MCF 10A (cell line): Measurements from ENCODE around the gene FBXW7. TPM values are rescaled to one million over a fixed set of nuclear protein-coding genes. Genes with fewer than 3 reads are reported as not detected.

Experiments
- BruUV-seq: library from RNA; stranded (reverse); fragments of 400-500 nt; replicated peaks from 2 replicates; lab custom pipeline; 2021; lab: Mats Ljungman, UMichigan
- CTCF ChIA-PET: fragments of 300-600 bp; sonication (Branson Sonifier 250); formaldehyde crosslinking; extraction: SDS; loops from one replicate; lab custom pipeline; 2021; ENCODE audit warnings: antibody characterized with exemption, inconsistent platforms; lab: Yijun Ruan, JAX
- POLR2A ChIA-PET: fragments of 300-600, 350-650 bp; sonication (Branson Sonifier 250); formaldehyde crosslinking; extraction: SDS; loops from one replicate; lab custom pipeline; 2020; ENCODE audit warnings: antibody characterized with exemption, inconsistent platforms; lab: Yijun Ruan, JAX
- DNase-seq: peaks from one replicate; pipeline ENCODE4 v3.0.0-alpha.2; 2018; ENCODE audit not compliant: unreplicated experiment
- H3K27ac Mint-ChIP-seq: one replicate; pipeline ENCODE4 v1.8.0; 2022; ENCODE audit warnings: mild to moderate bottlenecking, low read depth, mixed read lengths; ENCODE audit not compliant: unreplicated experiment
- H3K27me3 Mint-ChIP-seq: one replicate; pipeline ENCODE4 v1.8.0; 2022; ENCODE audit warnings: mixed read lengths; ENCODE audit not compliant: insufficient read depth, unreplicated experiment
- H3K36me3 Mint-ChIP-seq: one replicate; pipeline ENCODE4 v1.8.0; 2022; ENCODE audit warnings: mild to moderate bottlenecking, moderate library complexity, mixed read lengths; ENCODE audit not compliant: insufficient read depth, unreplicated experiment
- H3K4me1 Mint-ChIP-seq: one replicate; pipeline ENCODE4 v1.8.0; 2022; ENCODE audit warnings: mixed read lengths; ENCODE audit not compliant: insufficient read depth, unreplicated experiment
- H3K4me3 Mint-ChIP-seq: one replicate; pipeline ENCODE4 v1.8.0; 2022; ENCODE audit warnings: mild to moderate bottlenecking, moderate library complexity, mixed read lengths; ENCODE audit not compliant: unreplicated experiment
- H3K9me3 Mint-ChIP-seq: one replicate; pipeline ENCODE4 v1.8.0; 2022; ENCODE audit warnings: mixed read lengths; ENCODE audit not compliant: unreplicated experiment
- intact Hi-C: fragments of 100-400 bp; cut with micrococcal nuclease; formaldehyde crosslinking; loops from 2 replicates; pipeline ENCODE4 v1.14.1; 2022
- total RNA-seq: library from RNA; stranded (reverse); gene quantifications from 2 replicates; pipeline ENCODE4 v1.2.3, GENCODE V29; 2022
- TF ChIP-seq, protein P1 (sequence below): fragments of 200-600 bp; IDR thresholded peaks from one replicate; pipeline ENCODE4 v1.8.0; 2022; ENCODE audit warnings: antibody characterized with exemption, mild to moderate bottlenecking; ENCODE audit not compliant: unreplicated experiment

Gene FBXW7
- total RNA-seq, 1 experiment from 2014 or later, result 40.2 TPM

GRCh38 chr4:152374606-152375285, 161.1 kb downstream of the FBXW7 start:
- H3K36me3 Mint-ChIP-seq, result no peaks in the 10 kb centered on the region
- CTCF ChIA-PET, result interaction anchor here (0.5 to 1.5 kb wide), 4 partner anchors 11 to 1026 kb away, joined by 3 to 4 read pairs (median 3); no protein-coding TSS in a partner anchor

GRCh38 chr4:152374153-152374552, 161.7 kb downstream of the FBXW7 start:
- TF ChIP-seq, protein P1, sequence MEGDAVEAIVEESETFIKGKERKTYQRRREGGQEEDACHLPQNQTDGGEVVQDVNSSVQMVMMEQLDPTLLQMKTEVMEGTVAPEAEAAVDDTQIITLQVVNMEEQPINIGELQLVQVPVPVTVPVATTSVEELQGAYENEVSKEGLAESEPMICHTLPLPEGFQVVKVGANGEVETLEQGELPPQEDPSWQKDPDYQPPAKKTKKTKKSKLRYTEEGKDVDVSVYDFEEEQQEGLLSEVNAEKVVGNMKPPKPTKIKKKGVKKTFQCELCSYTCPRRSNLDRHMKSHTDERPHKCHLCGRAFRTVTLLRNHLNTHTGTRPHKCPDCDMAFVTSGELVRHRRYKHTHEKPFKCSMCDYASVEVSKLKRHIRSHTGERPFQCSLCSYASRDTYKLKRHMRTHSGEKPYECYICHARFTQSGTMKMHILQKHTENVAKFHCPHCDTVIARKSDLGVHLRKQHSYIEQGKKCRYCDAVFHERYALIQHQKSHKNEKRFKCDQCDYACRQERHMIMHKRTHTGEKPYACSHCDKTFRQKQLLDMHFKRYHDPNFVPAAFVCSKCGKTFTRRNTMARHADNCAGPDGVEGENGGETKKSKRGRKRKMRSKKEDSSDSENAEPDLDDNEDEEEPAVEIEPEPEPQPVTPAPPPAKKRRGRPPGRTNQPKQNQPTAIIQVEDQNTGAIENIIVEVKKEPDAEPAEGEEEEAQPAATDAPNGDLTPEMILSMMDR, result no peak
- intact Hi-C loops, result loop anchor here (10.0 kb wide), 1 partner anchor 839 kb away; no protein-coding TSS in a partner anchor
- no peaks in the 10 kb centered on the region for H3K9me3 Mint-ChIP-seq
- no peak for DNase-seq
- POLR2A ChIA-PET, result interaction anchor here (0.6 to 1.0 kb wide), 3 partner anchors 48 to 116 kb away, joined by 3 to 4 read pairs (median 3); no protein-coding TSS in a partner anchor
- H3K27me3 Mint-ChIP-seq, result no peaks in the 10 kb centered on the region
- H3K36me3 Mint-ChIP-seq, result no peaks in the 10 kb centered on the region
- no TSS peak for BruUV-seq
- H3K4me3 Mint-ChIP-seq, result no peak overlapping the region
- H3K4me1 Mint-ChIP-seq, result peaks cover 5% of the 10 kb centered on the region
- CTCF ChIA-PET, result interaction anchor here (0.9 to 1.5 kb wide), 4 partner anchors 8 to 32 kb away, joined by 3 to 4 read pairs (median 3); no protein-coding TSS in a partner anchor
- H3K27ac Mint-ChIP-seq, result no peak overlapping the region

More at GRCh38 chr4:152374606-152375285, 161.1 kb downstream of the FBXW7 start:
- DNase-seq, result no peak
- no peaks in the 10 kb centered on the region for H3K27me3 Mint-ChIP-seq
- H3K9me3 Mint-ChIP-seq, result no peaks in the 10 kb centered on the region
- no TSS peak for BruUV-seq
- POLR2A ChIA-PET, result interaction anchor here (0.5 to 1.3 kb wide), 5 partner anchors 10 to 879 kb away, joined by 3 to 4 read pairs (median 3); no protein-coding TSS in a partner anchor
- peaks cover 5% of the 10 kb centered on the region for H3K4me1 Mint-ChIP-seq
- intact Hi-C loops, result loop anchor here (10.0 kb wide), 1 partner anchor 840 kb away; no protein-coding TSS in a partner anchor
- no peak overlapping the region for H3K27ac Mint-ChIP-seq
- H3K4me3 Mint-ChIP-seq, result no peak overlapping the region
- TF ChIP-seq, protein P1, result no peak

GRCh38 chr4:152372444-152372843, 163.4 kb downstream of the FBXW7 start:
- no peaks in the 10 kb centered on the region for H3K27me3 Mint-ChIP-seq
- CTCF ChIA-PET, result no interaction called here
- peaks cover 5% of the 10 kb centered on the region for H3K4me1 Mint-ChIP-seq
- no peaks in the 10 kb centered on the region for H3K36me3 Mint-ChIP-seq
- DNase-seq, result no peak
- H3K27ac Mint-ChIP-seq, result no peak overlapping the region
- intact Hi-C loops, result loop anchor here (10.0 kb wide), 1 partner anchor 838 kb away; no protein-coding TSS in a partner anchor
- TF ChIP-seq, protein P1, result no peak
- no peak overlapping the region for H3K4me3 Mint-ChIP-seq
- H3K9me3 Mint-ChIP-seq, result no peaks in the 10 kb centered on the region
- BruUV-seq, result no TSS peak
- POLR2A ChIA-PET, result interaction anchor here (0.6 to 1.2 kb wide), 3 partner anchors 12 to 68 kb away, joined by 3 read pairs; no protein-coding TSS in a partner anchor

- no peak overlapping the region for H3K27ac Mint-ChIP-seq
- intact Hi-C loops, result loop anchor here (5.0 to 10.0 kb wide), 2 partner anchors 608 to 835 kb away; partner anchors contain the start of gene GATB
- DNase-seq, result no peak
- no TSS peak for BruUV-seq
- TF ChIP-seq, protein P1, result peak; percentile 15
- peaks cover 5% of the 10 kb centered on the region for H3K4me1 Mint-ChIP-seq
- no peaks in the 10 kb centered on the region for H3K9me3 Mint-ChIP-seq
- H3K36me3 Mint-ChIP-seq, result peaks cover 6% of the 10 kb centered on the region
- H3K4me3 Mint-ChIP-seq, result no peak overlapping the region
- H3K27me3 Mint-ChIP-seq, result no peaks in the 10 kb centered on the region
- CTCF ChIA-PET, result interaction anchor here (1.0 to 1.2 kb wide), 3 partner anchors 8 to 1094 kb away, joined by 3 to 4 read pairs (median 3); no protein-coding TSS in a partner anchor
- POLR2A ChIA-PET, result interaction anchor here (1.5 kb wide), 1 partner anchor 12 kb away, joined by 3 read pairs; no protein-coding TSS in a partner anchor
Observed at GRCh38 chr4:152369902-152370295, 166.0 kb downstream of the FBXW7 start.
